NOMO-1 treated with dmso at 0.1 percent for 144 hours (cell line): ENCODE data around the gene PLPPR1.
"Not testable (repeated sequence)": the region's sequence is repeated elsewhere in the genome, so short reads cannot be mapped to it uniquely, and the experiment has no call there.

ENCODE experiments used
- DNase-seq: peaks from one replicate; lab custom pipeline; 2025; ENCODE audit not compliant: unreplicated experiment; lab: John Stamatoyannopoulos, UW

The PLPPR1 gene

GRCh38 chr9:101274971-101275768 lies 246.6 kb downstream of the PLPPR1 start:
- DNase-seq: no peak

GRCh38 chr9:101275769-101276250 lies 247.3 kb downstream of the PLPPR1 start:
- DNase-seq: no peak

GRCh38 chr9:101291043-101291442 lies 262.5 kb downstream of the PLPPR1 start:
- DNase-seq: not testable (repeated sequence)

- DNase-seq: no peak
Observed at GRCh38 chr9:101299901-101300300, 271.4 kb downstream of the PLPPR1 start.

- DNase-seq: no peak
Observed at GRCh38 chr9:101307051-101307450, 278.5 kb downstream of the PLPPR1 start.

- no peak for DNase-seq
Observed at GRCh38 chr9:101307524-101308213, 279.1 kb downstream of the PLPPR1 start.

GRCh38 chr9:101309139-101309538 lies 280.6 kb downstream of the PLPPR1 start:
- DNase-seq: no peak

- DNase-seq: no peak
Observed at GRCh38 chr9:101311191-101311590, 282.7 kb downstream of the PLPPR1 start.

GRCh38 chr9:101311758-101312420 lies 283.4 kb downstream of the PLPPR1 start:
- DNase-seq: peak; percentile 33

GRCh38 chr9:101312661-101313060 lies 284.1 kb downstream of the PLPPR1 start:
- DNase-seq: no peak

- DNase-seq: no peak
Observed at GRCh38 chr9:101315112-101315450, 286.6 kb downstream of the PLPPR1 start.

- no peak for DNase-seq
Observed at GRCh38 chr9:101317735-101318134, 289.2 kb downstream of the PLPPR1 start.

GRCh38 chr9:101323129-101323528 lies 294.6 kb downstream of the PLPPR1 start:
- no peak for DNase-seq

- no peak for DNase-seq
Observed at GRCh38 chr9:101324245-101324804, 295.8 kb downstream of the PLPPR1 start.

- no peak for DNase-seq
Observed at GRCh38 chr9:101325053-101325452, 296.5 kb downstream of the PLPPR1 start.

- DNase-seq: no peak
Observed at GRCh38 chr9:101326035-101326434, 297.5 kb downstream of the PLPPR1 start.

- no peak for DNase-seq
Observed at GRCh38 chr9:101326501-101326900, 298.0 kb downstream of the PLPPR1 start.

- DNase-seq: not testable (repeated sequence)
Observed at GRCh38 chr9:101327422-101327909, 298.9 kb downstream of the PLPPR1 start.

- no peak for DNase-seq
Observed at GRCh38 chr9:101332362-101332761, 303.8 kb downstream of the PLPPR1 start.

GRCh38 chr9:101333490-101333889 lies 305.0 kb downstream of the PLPPR1 start:
- no peak for DNase-seq
